HG02623 (cell line): ENCODE measurements around the gene GRID1.

ENCODE experiments used
- ATAC-seq: cut with Tn5 transposase; IDR thresholded peaks from one replicate; pipeline ENCODE4 v1.9.1; 2021; ENCODE audit warnings: moderate library complexity; ENCODE audit not compliant: unreplicated experiment

GRID1 gene

GRCh38 chr10:86355571-86356038 lies 11.0 kb downstream of the GRID1 start:
- no peak for ATAC-seq

- ATAC-seq, result peak; percentile 65
Observed at GRCh38 chr10:86354761-86355540, 11.6 kb downstream of the GRID1 start.

GRCh38 chr10:86353506-86354485 lies 12.8 kb downstream of the GRID1 start:
- no peak for ATAC-seq

GRCh38 chr10:86350897-86351296 lies 15.7 kb downstream of the GRID1 start:
- no peak for ATAC-seq

- no peak for ATAC-seq
Observed at GRCh38 chr10:86349940-86350630, 16.5 kb downstream of the GRID1 start.

GRCh38 chr10:86349474-86349873 lies 17.1 kb downstream of the GRID1 start:
- no peak for ATAC-seq

GRCh38 chr10:86348321-86349210 lies 18.0 kb downstream of the GRID1 start:
- ATAC-seq, result no peak

- no peak for ATAC-seq
Observed at GRCh38 chr10:86347856-86348255, 18.7 kb downstream of the GRID1 start.

GRCh38 chr10:86346799-86347665 lies 19.6 kb downstream of the GRID1 start:
- no peak for ATAC-seq

- ATAC-seq, result no peak
Observed at GRCh38 chr10:86345859-86346798, 20.5 kb downstream of the GRID1 start.

- ATAC-seq, result no peak
Observed at GRCh38 chr10:86345296-86345858, 21.2 kb downstream of the GRID1 start.

- no peak for ATAC-seq
Observed at GRCh38 chr10:86344714-86345161, 21.9 kb downstream of the GRID1 start.

GRCh38 chr10:86344281-86344680 lies 22.3 kb downstream of the GRID1 start:
- no peak for ATAC-seq

- ATAC-seq, result no peak
Observed at GRCh38 chr10:86343761-86344160, 22.8 kb downstream of the GRID1 start.

- ATAC-seq, result no peak
Observed at GRCh38 chr10:86342111-86342863, 24.3 kb downstream of the GRID1 start.

GRCh38 chr10:86341361-86341811 lies 25.2 kb downstream of the GRID1 start:
- ATAC-seq, result no peak

GRCh38 chr10:86340991-86341260 lies 25.7 kb downstream of the GRID1 start:
- no peak for ATAC-seq
